HUES48 (cell line): Measurements from ENCODE around the gene IP6K3.

Experiments
- H3K27ac ChIP-seq: one replicate; pipeline ENCODE4 v1.7.0; 2013; ENCODE audit warnings: low read depth, low read length, inconsistent platforms
- H3K27me3 ChIP-seq: 2 replicates; pipeline ENCODE4 v1.6.1; 2013; ENCODE audit warnings: mild to moderate bottlenecking, low read length; ENCODE audit not compliant: control insufficient read depth, insufficient read depth
- H3K36me3 ChIP-seq: 2 replicates; pipeline ENCODE4 v1.6.1; 2013; ENCODE audit warnings: low read length; ENCODE audit not compliant: control insufficient read depth, insufficient read depth
- H3K4me1 ChIP-seq: 2 replicates; pipeline ENCODE4 v1.6.1; 2013; ENCODE audit warnings: mild to moderate bottlenecking, low read length; ENCODE audit not compliant: control insufficient read depth, insufficient read depth
- H3K4me3 ChIP-seq: 2 replicates; pipeline ENCODE4 v1.5.1; 2013; ENCODE audit warnings: mild to moderate bottlenecking, low read depth, low read length
- H3K9ac ChIP-seq: 2 replicates; pipeline ENCODE4 v1.6.1; 2013; ENCODE audit warnings: mild to moderate bottlenecking, low read depth, low read length, moderate library complexity
- H3K9me3 ChIP-seq: 2 replicates; pipeline ENCODE4 v1.6.1; 2013; ENCODE audit warnings: low read length; ENCODE audit not compliant: control insufficient read depth, insufficient read depth

The IP6K3 gene

DNA sequence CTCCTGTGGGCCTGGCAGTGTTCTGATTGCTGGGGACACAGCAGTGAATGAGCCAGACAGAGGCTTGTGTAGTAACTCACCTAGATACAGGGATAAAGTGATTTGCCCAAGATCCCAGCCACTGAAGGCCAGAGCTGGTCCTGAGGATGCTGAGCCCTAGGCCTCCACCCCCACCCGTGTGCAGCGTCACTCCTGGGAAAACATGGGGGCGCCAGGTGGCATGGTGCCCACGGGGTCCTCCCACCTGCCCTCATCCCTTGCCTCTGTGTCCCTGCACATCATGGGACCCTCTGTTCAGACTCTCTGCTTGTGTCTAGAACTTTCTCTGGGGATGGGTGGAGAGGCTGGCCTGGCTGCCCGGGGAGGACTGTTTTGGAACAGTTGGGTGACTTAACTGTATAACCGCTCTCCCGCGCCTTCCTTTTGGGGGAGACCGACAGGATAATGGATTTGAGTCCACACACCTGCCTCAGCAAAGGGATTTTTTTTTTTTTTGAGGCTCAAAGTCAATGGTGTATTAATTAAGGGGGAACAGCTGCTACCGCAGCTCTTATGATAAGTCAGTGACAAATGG, 22.6 kb upstream of the IP6K3 start:
- peaks cover 33% of the 10 kb centered on the region for H3K4me1 ChIP-seq
- no peak overlapping the region for H3K9ac ChIP-seq

DNA sequence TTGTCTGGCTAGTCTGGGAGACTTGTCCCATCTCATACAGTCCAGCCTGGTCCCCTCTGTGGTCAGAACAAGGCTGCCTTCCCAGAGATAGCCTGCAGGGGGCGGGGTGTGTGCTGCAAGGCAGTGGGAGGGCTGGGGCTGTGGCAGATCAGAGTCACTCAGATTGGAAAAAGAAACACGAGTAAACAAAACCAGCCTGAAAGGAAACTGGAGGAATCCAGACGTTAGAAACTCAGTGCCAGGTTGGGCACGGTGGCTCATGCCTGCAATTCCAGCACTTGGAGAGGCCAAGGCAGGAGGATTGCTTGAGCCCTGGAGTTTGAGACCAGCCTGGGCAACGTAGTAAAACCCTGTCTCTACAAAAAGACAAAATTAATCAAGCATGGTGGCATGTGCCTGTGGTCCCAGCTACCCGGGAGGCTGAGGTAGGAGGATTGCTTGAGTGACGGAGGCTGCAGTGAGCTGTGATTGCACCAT, 22.0 kb upstream of the IP6K3 start:
- Histone ChIP-seq H3K9me3 (no peaks in the 10 kb centered on the region), H3K4me1 (peaks cover 33% of the 10 kb centered on the region), H3K36me3 (peaks cover 17% of the 10 kb centered on the region), H3K4me3 (no peak overlapping the region), H3K27me3 (no peaks in the 10 kb centered on the region), H3K27ac (no peak overlapping the region), H3K9ac (no peak overlapping the region)

More for the DNA sequence above, 22.6 kb upstream of the IP6K3 start:
- Histone ChIP-seq H3K27ac (peak overlapping the region; percentile 81), H3K36me3 (peaks cover 20% of the 10 kb centered on the region), H3K9me3 (no peaks in the 10 kb centered on the region), H3K27me3 (no peaks in the 10 kb centered on the region), H3K4me3 (no peak overlapping the region)

DNA sequence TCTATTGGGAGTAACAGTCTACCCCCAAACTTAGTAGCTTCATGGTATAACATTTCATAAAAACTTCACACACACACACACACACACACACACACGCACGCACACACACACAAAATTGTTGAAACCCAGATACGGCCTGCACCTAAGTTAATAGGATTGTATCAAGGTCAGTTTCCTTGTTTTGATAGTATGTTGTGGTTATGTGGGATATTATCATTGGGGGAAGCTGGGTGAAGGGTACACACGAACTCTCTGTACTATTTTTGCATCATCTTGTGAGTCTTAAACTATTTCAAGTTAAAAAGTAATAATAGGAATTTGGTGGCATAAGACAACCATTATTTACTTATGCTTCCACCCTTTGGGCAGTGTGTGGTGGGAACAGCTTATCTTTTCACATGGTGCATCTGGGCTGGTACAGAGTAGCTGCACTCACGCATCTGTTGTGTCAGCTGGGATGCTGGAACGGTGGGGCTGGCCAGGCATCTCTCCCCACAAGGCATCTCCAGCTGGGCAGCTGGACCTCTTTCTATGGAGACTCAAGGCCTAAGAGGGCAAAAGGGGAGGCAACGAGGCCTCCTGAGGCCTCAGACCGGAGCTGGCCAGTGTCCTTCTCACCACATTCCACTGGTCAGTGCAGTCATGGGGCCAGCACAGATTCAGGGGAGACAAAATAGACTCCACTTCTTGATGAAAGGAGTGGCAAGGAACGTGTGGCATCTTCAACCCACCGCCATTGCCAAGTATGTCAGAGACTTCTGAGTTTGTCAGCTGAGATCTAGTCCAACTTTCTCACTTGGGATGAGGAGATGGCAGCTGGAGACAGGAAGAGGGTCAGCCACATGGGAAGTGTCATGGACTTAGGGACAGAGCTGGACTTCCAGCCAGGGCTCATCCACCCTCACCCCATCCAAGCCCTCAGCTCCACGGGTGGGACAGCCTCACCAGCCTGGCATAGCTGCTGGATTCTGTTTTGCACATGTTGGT, 20.5 kb upstream of the IP6K3 start:
- H3K36me3 ChIP-seq = peaks cover 2% of the 10 kb centered on the region
- no peak overlapping the region for H3K9ac ChIP-seq
- no peak overlapping the region for H3K4me3 ChIP-seq
- peaks cover 28% of the 10 kb centered on the region for H3K4me1 ChIP-seq
- H3K27me3 ChIP-seq = no peaks in the 10 kb centered on the region
- H3K27ac ChIP-seq = no peak overlapping the region
- no peaks in the 10 kb centered on the region for H3K9me3 ChIP-seq

GRCh38 chr6:33765368-33765767, 18.7 kb upstream of the IP6K3 start:
- no peak overlapping the region for H3K27ac ChIP-seq
- no peak overlapping the region for H3K4me3 ChIP-seq
- H3K9me3 ChIP-seq = no peaks in the 10 kb centered on the region
- H3K27me3 ChIP-seq = no peaks in the 10 kb centered on the region
- no peak overlapping the region for H3K9ac ChIP-seq
- peaks cover 12% of the 10 kb centered on the region for H3K4me1 ChIP-seq
- H3K36me3 ChIP-seq = no peaks in the 10 kb centered on the region

DNA sequence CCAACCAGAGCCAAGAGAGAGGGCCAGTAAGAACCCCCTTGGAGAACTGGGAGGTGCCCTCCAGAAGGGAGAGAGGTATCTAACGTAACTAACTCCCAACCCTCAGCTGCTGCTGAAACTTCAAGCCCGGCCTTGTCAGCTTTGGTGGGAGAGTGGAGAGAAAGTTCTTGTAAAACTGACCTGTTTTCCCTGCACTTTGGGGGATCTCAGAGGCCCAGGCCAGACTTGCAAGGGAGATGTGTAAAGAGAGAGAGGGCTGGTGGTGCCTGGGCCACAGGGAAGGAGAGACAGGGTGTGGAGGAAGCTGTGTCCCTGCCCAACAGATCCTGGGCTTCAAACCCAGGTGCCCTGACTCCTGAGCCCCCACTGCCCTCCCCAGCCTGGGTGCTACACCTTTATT, 17.3 kb upstream of the IP6K3 start:
- Histone ChIP-seq H3K27ac (no peak overlapping the region), H3K27me3 (no peaks in the 10 kb centered on the region), H3K4me3 (no peak overlapping the region), H3K9ac (no peak overlapping the region), H3K9me3 (no peaks in the 10 kb centered on the region), H3K36me3 (no peaks in the 10 kb centered on the region), H3K4me1 (peaks cover 2% of the 10 kb centered on the region; the same call in 1 of the 2 replicates)

GRCh38 chr6:33763483-33763882, 16.8 kb upstream of the IP6K3 start:
- no peaks in the 10 kb centered on the region for H3K27me3 ChIP-seq
- no peaks in the 10 kb centered on the region for H3K9me3 ChIP-seq
- peaks cover 2% of the 10 kb centered on the region; the same call in 1 of the 2 replicates for H3K4me1 ChIP-seq
- H3K36me3 ChIP-seq = no peaks in the 10 kb centered on the region
- no peak overlapping the region for H3K4me3 ChIP-seq
- H3K9ac ChIP-seq = no peak overlapping the region
- no peak overlapping the region for H3K27ac ChIP-seq

DNA sequence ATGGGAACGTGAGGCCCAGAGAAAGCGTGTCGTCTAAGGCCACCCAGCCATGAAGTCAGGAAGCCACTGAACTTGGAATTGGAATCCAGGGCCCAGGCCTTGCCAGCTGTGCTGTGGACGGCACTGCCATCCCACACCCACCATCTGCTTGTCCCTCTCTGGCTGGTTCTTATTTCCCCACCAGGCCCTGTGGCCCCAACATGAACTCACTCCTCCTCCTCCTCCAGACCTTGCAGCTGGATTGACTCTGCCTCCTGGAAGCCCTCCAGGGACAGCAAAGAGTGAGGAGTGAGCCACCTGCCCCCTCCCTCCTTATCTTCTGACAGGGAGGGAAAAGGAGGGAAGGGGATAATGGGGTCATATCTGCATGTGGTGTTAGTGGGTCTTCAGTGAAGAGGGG, 16.0 kb upstream of the IP6K3 start:
- H3K36me3 ChIP-seq = no peaks in the 10 kb centered on the region
- no peaks in the 10 kb centered on the region for H3K27me3 ChIP-seq
- H3K4me3 ChIP-seq = no peak overlapping the region
- no peaks in the 10 kb centered on the region for H3K9me3 ChIP-seq
- H3K27ac ChIP-seq = no peak overlapping the region
- no peak overlapping the region for H3K9ac ChIP-seq
- no peaks in the 10 kb centered on the region; the same call in 1 of the 2 replicates for H3K4me1 ChIP-seq

DNA sequence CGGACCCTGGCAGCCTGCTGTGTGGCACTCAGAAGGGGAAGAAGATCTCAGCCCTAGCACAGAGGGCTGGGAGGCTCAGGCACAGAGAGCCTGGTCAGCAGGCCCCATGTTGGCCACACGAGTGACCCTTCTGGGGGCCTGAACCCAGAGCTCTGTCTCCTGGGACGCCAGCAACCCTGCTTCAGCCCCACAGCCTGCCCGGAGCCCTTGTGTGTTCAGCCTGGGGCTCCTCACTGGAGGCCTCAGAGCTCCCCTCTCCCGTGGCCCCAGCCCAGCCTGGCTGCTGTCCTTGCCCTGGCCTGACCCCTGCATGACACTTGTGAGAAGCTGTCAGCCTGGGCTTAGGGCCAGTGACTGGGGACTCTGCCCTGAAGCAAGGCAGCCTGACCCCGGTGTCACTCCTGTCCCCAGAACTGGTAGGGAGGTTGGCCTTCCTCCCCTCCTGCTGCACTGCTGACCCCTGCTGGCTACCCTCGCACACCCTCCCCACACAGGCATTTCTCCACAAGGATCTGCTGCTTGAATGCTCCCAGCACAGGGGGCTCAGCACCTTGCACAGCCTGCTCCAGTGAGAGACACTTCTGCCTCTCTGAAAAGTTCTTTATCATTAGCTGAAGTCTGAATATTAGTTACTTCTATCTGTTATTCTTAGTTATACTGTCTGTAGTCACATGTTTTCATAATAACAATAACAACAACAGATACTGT, 15.4 kb upstream of the IP6K3 start:
- H3K27ac ChIP-seq = no peak overlapping the region
- no peak overlapping the region for H3K9ac ChIP-seq
- no peaks in the 10 kb centered on the region; the same call in 1 of the 2 replicates for H3K4me1 ChIP-seq
- H3K27me3 ChIP-seq = no peaks in the 10 kb centered on the region
- no peaks in the 10 kb centered on the region for H3K36me3 ChIP-seq
- no peaks in the 10 kb centered on the region for H3K9me3 ChIP-seq
- no peak overlapping the region for H3K4me3 ChIP-seq

GRCh38 chr6:33761581-33761921, 14.8 kb upstream of the IP6K3 start:
- H3K27me3 ChIP-seq = no peaks in the 10 kb centered on the region
- H3K27ac ChIP-seq = no peak overlapping the region
- H3K9ac ChIP-seq = no peak overlapping the region

DNA sequence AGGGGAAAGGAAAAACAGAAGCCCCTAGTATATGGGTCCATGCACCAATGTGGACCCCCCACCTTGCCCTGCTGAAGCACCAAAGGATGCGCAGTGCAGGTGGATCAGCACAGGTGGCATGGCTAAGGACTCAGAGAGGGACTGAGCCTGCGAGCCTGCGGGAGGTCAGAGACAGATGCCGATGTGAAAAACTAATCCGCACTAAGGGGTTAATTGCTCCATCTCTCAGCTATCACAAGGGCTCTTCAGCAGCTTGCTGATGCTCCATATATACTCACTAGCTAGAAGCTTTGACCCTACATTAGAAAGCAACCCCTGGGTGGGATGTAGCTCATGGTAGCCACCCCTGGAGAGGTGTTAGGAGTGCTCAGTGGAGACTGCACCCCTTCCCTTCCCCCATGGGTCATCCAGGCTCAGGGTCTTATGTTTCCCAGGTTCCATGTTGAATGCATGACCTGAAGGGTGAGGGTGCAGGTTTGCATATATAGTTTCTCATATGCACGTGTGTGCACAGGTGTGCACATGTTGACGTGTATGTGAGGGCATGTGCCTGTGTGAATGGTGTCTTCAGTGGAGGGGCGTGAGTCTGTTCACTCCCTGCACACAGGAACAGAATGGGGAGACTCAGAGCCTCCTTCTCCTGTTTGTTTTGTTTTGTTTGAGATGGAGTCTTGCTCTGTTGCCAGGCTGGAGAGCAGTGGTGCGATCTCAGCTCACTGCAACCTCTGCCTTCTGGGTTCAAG, 13.4 kb upstream of the IP6K3 start:
- Histone ChIP-seq H3K9me3 (no peaks in the 10 kb centered on the region), H3K36me3 (no peaks in the 10 kb centered on the region), H3K4me1 (no peaks in the 10 kb centered on the region; the same call in 1 of the 2 replicates), H3K4me3 (no peak overlapping the region), H3K9ac (no peak overlapping the region), H3K27ac (no peak overlapping the region), H3K27me3 (no peaks in the 10 kb centered on the region)

More at GRCh38 chr6:33761581-33761921, 14.8 kb upstream of the IP6K3 start:
- Histone ChIP-seq H3K4me1 (no peaks in the 10 kb centered on the region; the same call in 1 of the 2 replicates), H3K4me3 (no peak overlapping the region), H3K9me3 (no peaks in the 10 kb centered on the region), H3K36me3 (no peaks in the 10 kb centered on the region)
